ENCODE measurements around the gene IKBKE. TPM values are rescaled to one million over a fixed set of nuclear protein-coding genes. Genes with fewer than 3 reads are reported as not detected.

The IKBKE gene
- total and polyA plus RNA-seq, 10 of the 15 experiments (the other 5 are each of a cell fraction or from before 2014, with no cell fraction given), result 12.8 to 35.1 (median 23.1) TPM

DNA sequence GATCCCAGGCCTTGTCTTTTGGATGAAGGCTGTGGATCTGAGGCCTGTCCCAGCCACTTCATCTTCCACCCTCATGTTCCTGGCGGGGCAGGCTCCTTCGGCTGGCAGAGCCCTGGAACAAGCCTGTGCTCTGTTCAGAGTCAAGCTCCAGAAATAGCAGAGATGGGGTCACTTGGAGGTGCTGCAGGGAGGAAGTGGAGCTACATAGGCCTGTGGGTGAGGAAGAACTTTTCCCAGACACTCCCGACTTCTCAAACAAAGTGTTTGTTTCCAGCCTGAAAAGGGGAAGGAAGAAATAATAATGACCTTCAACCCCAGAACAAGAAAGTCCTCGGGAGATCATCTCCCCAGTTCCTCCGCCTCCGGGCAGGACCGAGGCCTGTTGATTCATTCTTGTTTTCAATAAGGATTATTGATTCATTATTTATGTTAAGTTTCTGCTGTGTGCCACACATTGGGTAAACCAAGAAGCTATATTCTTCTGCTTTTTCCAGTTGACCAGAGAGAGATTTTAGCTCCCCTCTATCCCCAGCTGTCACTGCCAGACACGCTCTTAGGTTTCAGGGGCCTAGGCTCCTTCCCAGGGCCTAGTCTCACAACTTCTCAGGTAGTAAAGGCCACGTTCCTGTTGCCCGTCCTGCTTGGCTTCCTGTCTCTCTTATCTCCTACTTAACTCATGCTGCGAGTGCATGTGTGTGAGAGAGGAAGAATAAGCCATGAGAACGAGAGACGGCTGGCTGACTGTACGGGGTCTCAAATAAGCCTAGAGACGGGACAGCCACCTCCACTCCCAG is 16.9 kb downstream of the IKBKE start (continued):
- TF ChIP-seq, protein P1, sequence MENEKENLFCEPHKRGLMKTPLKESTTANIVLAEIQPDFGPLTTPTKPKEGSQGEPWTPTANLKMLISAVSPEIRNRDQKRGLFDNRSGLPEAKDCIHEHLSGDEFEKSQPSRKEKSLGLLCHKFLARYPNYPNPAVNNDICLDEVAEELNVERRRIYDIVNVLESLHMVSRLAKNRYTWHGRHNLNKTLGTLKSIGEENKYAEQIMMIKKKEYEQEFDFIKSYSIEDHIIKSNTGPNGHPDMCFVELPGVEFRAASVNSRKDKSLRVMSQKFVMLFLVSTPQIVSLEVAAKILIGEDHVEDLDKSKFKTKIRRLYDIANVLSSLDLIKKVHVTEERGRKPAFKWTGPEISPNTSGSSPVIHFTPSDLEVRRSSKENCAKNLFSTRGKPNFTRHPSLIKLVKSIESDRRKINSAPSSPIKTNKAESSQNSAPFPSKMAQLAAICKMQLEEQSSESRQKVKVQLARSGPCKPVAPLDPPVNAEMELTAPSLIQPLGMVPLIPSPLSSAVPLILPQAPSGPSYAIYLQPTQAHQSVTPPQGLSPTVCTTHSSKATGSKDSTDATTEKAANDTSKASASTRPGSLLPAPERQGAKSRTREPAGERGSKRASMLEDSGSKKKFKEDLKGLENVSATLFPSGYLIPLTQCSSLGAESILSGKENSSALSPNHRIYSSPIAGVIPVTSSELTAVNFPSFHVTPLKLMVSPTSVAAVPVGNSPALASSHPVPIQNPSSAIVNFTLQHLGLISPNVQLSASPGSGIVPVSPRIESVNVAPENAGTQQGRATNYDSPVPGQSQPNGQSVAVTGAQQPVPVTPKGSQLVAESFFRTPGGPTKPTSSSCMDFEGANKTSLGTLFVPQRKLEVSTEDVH (IDR thresholded peaks at IDR 0.05; ENCODE audit: low read depth, partially characterized antibody), result no peak
- no peak for TF ChIP-seq SMAD5 (IDR thresholded peaks at IDR 0.05; ENCODE audit: low read depth)

DNA sequence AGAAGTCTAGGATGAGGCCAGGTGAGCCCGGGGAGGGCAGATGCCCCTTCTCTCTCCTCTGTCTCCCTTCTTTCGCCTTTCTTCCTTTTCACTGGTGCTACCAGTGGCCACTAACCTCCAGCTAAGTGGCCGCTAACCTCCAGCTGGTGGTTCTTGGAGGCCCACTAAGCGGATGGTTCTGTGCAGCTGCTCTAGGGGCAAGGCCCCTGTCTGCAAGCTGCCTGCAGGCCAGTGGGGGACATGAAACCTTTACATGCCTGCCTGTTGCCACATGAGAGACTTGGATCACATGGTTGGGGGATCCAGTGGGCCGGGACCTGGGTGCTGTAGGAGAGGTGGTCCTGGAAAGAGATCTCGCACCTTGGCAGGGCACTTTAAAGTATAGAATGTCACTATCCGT is 17.7 kb downstream of the IKBKE start:
- no peaks in the 10 kb centered on the region for H4K20me1 ChIP-seq (ENCODE audit: control insufficient read depth, insufficient read depth)
- no peak overlapping the region for H3K27ac ChIP-seq (ENCODE audit: control insufficient read depth, insufficient read depth)
- H3K9ac ChIP-seq (ENCODE audit: control insufficient read depth, insufficient read depth, low read length), result no peak overlapping the region
- ChIA-PET RAD21 (ENCODE audit: unreplicated experiment) (no interaction called here), POLR2A (no interaction called here), CTCF (interaction anchor here (0.6 to 3.7 kb wide), 4 partner anchors 9 to 98 kb away, joined by 3 to 74 read pairs (median 4); no protein-coding TSS in a partner anchor), SMC1A (ENCODE audit: uncharacterized antibody, unreplicated experiment) (interaction anchor here (11.5 kb wide), 1 partner anchor 95 kb away, joined by 146 read pairs; no protein-coding TSS in a partner anchor)
- no peaks in the 10 kb centered on the region for H3K9me3 ChIP-seq (replicated peaks; ENCODE audit: control insufficient read depth, insufficient read depth, low read length)
- H3K4me3 ChIP-seq, result no peak overlapping the region
- no peak overlapping the region for H3K4me2 ChIP-seq (ENCODE audit: control insufficient read depth, insufficient read depth)
- no peaks in the 10 kb centered on the region for H3K79me2 ChIP-seq (ENCODE audit: control insufficient read depth, insufficient read depth, low read length)
- H3K36me3 ChIP-seq (ENCODE audit: control insufficient read depth in 2 of 2, insufficient read depth in 2 of 2, low read length in 1 of 2), result peaks cover 22 to 25% of the 10 kb centered on the region in 2 experiments; a peak in 3 of 4 replicates
- WGBS (ENCODE audit: insufficient coverage, insufficient replicate concordance, low lambda C conversion rate, missing lambda C conversion rate), result 89% methylated on average over 7 of the region's 7 CpGs
- FAIRE-seq, result no peak
- intact Hi-C loops (cut with micrococcal nuclease; ENCODE audit: unreplicated experiment), result no loop called here
- no peak for ATAC-seq
- DNase-seq (ENCODE audit: low read depth, low spot score), result no peak
- in situ Hi-C loops (cut with MboI), result loop anchor here (5.0 kb wide), 1 partner anchor 94 kb away; no protein-coding TSS in a partner anchor
- H2AFZ ChIP-seq (ENCODE audit: control insufficient read depth, low read depth, low read length), result no peak overlapping the region
- H3K4me1 ChIP-seq (ENCODE audit: control insufficient read depth, insufficient read depth, low read length), result no peaks in the 10 kb centered on the region
- BruUV-seq (replicated peaks), result no TSS peak
- no peaks in the 10 kb centered on the region for H3K27me3 ChIP-seq (replicated peaks in 1 of 2; ENCODE audit: control insufficient read depth in 2 of 2, insufficient read depth in 2 of 2, low read length in 1 of 2)
- no peak for TF ChIP-seq RELB (IDR thresholded peaks at IDR 0.05; ENCODE audit: low read depth)
- no peak for TF ChIP-seq SREBF1 (IDR thresholded peaks at IDR 0.05; ENCODE audit: low read length)
- TF ChIP-seq, protein P2, sequence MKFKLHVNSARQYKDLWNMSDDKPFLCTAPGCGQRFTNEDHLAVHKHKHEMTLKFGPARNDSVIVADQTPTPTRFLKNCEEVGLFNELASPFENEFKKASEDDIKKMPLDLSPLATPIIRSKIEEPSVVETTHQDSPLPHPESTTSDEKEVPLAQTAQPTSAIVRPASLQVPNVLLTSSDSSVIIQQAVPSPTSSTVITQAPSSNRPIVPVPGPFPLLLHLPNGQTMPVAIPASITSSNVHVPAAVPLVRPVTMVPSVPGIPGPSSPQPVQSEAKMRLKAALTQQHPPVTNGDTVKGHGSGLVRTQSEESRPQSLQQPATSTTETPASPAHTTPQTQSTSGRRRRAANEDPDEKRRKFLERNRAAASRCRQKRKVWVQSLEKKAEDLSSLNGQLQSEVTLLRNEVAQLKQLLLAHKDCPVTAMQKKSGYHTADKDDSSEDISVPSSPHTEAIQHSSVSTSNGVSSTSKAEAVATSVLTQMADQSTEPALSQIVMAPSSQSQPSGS (IDR thresholded peaks at IDR 0.05; ENCODE audit: low read length), result no peak
- no peak for TF ChIP-seq IRF4 (IDR thresholded peaks at IDR 0.05; ENCODE audit: low read depth, low read length)
- TF ChIP-seq KAT2A (conservative IDR thresholded peaks at IDR 0.05; ENCODE audit: control insufficient read depth, low read depth, low read length), result no peak
- no peak for TF ChIP-seq ATF7 (IDR thresholded peaks at IDR 0.05; ENCODE audit: low read depth)
- TF ChIP-seq, protein P3, sequence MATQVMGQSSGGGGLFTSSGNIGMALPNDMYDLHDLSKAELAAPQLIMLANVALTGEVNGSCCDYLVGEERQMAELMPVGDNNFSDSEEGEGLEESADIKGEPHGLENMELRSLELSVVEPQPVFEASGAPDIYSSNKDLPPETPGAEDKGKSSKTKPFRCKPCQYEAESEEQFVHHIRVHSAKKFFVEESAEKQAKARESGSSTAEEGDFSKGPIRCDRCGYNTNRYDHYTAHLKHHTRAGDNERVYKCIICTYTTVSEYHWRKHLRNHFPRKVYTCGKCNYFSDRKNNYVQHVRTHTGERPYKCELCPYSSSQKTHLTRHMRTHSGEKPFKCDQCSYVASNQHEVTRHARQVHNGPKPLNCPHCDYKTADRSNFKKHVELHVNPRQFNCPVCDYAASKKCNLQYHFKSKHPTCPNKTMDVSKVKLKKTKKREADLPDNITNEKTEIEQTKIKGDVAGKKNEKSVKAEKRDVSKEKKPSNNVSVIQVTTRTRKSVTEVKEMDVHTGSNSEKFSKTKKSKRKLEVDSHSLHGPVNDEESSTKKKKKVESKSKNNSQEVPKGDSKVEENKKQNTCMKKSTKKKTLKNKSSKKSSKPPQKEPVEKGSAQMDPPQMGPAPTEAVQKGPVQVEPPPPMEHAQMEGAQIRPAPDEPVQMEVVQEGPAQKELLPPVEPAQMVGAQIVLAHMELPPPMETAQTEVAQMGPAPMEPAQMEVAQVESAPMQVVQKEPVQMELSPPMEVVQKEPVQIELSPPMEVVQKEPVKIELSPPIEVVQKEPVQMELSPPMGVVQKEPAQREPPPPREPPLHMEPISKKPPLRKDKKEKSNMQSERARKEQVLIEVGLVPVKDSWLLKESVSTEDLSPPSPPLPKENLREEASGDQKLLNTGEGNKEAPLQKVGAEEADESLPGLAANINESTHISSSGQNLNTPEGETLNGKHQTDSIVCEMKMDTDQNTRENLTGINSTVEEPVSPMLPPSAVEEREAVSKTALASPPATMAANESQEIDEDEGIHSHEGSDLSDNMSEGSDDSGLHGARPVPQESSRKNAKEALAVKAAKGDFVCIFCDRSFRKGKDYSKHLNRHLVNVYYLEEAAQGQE (IDR thresholded peaks at IDR 0.05; ENCODE audit: low read depth, low read length), result no peak
- TF ChIP-seq BMI1 (IDR thresholded peaks at IDR 0.05; ENCODE audit: borderline replicate concordance), result no peak
- TF ChIP-seq RAD51 (IDR thresholded peaks at IDR 0.05), result no peak

Data from GM12878 (cell line).